ENCODE measurements around the gene ITPA.
"Not testable (repeated sequence)": the region's sequence is repeated elsewhere in the genome, so short reads cannot be mapped to it uniquely, and the experiment has no call there.

Gene ITPA

GRCh38 chr20:3173610-3174441 lies 35.5 kb upstream of the ITPA start:
- peak; percentile 82 for DNase-seq (ENCODE audit: low read depth)

- DNase-seq (ENCODE audit: low read depth): no peak
Measured at GRCh38 chr20:3174442-3175261, 34.6 kb upstream of the ITPA start.

DNA sequence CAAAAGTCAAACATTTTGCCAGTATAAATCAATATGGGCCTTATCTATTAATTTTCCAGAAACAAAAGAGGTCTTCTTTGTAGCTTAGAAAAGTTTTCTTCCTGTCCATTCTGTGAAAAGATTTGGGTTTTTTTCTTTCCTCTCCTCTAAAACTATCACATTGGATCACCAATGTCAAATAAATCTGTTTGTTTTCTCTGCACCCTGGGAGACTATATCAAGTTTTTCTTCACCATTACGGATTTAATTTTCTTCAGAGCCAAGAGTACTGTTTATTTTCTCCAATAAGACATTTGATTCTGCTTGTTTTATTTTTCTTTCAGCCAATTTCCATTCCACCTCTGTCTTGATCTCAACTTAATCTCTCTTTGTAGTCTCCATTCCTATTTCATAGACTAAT lies 34.0 kb upstream of the ITPA start:
- DNase-seq (ENCODE audit: low read depth): no peak

DNA sequence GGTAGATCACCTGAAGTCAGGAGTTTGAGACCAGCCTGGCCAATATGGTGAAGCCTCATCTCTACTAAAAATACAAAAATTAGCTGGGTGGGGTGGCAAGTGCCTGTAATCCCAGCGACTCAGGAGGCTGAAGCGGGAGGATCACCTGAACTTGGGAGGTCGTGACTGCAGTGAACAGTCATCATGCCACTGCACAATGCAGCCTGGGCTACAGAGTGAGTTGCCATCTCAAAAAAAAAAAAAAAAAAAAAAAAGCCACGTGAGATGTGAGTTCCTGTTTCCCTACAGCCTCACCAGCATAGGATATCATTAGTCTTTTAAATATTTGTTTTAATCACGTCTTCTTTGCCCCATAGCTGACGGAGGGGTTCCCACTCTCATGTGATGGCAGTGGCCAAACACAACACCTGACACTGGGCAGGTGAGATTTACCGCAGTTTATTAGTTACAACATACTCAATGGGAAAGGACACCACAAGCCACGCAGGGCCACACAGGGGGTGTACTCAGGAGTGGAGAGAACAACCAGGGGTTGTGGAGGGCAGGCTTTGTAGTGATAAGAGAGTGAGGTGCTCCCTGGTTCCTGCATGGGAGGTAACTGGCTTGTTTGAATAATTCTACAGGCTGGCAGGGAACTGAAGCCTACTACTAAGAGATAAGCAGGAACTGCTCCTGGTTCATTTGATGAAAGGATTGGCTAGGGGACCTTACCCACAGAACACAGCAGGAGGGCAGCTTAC lies 31.4 kb upstream of the ITPA start:
- DNase-seq (ENCODE audit: low read depth): no peak

- DNase-seq (ENCODE audit: low read depth): no peak
Measured at GRCh38 chr20:3180319-3180718, 29.0 kb upstream of the ITPA start.

DNA sequence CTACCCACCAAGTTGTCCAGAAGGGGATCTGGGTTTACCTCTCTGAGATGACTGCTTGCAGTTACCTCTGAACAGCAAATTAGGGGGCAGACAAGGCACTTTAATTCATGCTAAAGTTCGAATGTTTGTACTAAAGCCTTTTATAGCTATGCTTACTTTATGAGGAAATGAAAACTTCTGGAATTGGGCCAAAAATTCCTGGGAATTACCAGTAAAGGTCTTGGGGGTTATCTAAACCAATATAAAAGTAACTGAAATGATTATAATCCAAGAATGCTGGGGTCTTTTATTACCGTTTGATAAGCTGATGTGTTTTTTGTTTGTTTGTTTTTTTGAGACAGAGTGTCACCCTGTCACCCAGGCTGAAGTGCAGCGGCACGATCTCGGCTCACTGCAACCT lies 28.0 kb upstream of the ITPA start:
- no peak for DNase-seq (ENCODE audit: low read depth)

- DNase-seq (ENCODE audit: low read depth): not testable (repeated sequence)
Measured at GRCh38 chr20:3182429-3182828, 26.9 kb upstream of the ITPA start.

- DNase-seq (ENCODE audit: low read depth): no peak
Measured at GRCh38 chr20:3183896-3184612, 25.2 kb upstream of the ITPA start.

GRCh38 chr20:3187861-3188260 lies 21.4 kb upstream of the ITPA start:
- DNase-seq (ENCODE audit: low read depth): not testable (repeated sequence)

GRCh38 chr20:3188823-3189413 lies 20.4 kb upstream of the ITPA start:
- DNase-seq (ENCODE audit: low read depth): no peak

- DNase-seq (ENCODE audit: low read depth): no peak
Measured at GRCh38 chr20:3189561-3190131, 19.7 kb upstream of the ITPA start.

DNA sequence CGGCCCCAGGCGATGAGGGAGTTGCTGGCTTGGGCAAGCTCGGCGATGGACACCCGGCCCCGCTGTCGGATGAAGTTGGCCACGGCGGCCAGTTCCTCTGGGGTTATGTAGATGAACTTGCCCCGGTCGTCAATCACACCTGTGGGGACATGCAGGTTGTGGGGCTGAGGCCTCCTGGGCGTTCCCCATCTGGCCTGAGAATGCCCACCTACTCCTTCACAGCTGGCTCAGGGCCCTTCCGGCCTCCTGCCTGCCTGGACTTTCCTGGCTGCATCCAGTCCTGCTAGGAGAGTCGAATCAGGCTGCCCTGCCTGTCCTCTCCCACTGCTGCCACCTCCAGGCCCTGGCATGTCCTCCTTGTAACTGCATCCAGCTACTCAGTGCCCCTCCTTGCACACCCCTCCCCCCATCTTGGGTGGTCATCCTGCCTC lies 18.6 kb upstream of the ITPA start:
- DNase-seq (ENCODE audit: low read depth): no peak

DNA sequence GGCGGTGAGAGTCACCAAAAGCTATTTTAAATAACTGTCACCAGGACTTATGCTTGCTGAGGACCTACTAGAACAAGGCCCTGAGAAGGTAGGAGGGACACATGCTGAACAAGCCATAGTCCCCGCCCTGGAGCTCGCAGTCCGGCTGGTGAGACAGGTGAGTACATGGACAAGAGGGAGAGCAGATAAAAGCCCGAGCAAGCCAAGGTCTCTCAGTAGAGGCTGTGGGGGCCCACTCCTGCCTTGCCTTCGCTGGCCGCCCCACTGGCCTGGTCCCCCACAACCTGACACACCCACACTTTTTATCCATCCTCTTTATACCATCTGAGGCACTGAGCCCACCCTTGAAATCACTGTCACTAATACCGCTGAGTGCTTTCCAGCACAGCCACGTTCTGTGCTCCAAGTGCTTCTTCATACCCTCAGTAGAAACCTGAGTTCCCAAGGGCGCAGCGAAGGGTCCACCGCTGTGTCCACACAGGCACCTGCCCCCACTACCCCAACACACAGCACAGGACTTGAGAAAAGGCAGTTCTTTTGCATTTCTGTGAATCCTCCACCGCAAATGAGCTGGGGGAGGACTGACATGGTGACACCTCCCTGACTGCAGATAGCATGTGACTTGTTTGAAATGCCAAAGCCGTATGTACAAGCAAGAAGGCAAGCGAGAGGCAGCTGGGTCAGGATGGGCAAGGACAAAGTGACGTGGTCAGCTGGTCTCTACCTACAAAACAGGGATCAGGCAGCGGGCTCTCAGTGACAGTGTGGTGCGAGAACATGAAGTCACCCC lies 16.9 kb upstream of the ITPA start:
- no peak for DNase-seq (ENCODE audit: low read depth)

DNA sequence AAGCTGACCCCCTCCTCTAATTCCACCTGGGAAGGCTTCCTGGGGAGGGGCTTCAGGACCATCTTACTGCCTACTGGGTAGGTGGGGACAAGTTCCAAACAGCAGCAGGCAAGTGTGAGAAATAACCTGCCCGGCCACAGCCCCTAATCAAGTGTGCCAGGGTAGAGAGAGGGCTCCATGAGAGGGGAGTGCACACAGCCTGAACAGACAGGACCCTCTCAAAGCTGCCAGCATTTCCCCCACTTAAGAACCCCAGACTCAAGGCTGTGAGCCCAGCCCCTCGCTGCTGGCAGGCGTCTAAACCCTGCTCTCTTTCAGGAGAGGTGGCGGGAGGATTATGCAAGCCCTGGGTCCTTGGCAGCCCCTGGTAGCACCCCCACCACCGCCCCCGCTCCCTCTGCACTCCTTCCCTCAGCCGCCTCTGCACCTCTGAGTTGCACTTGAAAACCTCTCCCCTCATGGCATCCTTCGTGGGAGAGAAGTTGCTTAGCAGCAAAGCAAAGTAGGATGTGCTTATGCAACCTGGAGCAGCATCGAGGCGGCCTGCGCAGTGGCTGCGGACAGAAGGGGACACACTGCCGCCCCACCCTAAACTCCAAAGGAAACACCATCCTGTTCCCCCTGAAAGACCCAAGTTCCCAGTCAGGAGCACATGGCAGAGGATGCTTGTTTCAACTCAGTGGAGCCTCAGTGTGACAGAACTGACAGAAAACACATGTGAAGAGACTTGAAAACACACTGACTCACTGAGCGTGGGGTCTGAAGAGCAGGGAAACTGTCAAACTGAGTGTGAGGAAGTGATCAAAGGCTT lies 15.3 kb upstream of the ITPA start:
- DNase-seq (ENCODE audit: low read depth): no peak

DNA sequence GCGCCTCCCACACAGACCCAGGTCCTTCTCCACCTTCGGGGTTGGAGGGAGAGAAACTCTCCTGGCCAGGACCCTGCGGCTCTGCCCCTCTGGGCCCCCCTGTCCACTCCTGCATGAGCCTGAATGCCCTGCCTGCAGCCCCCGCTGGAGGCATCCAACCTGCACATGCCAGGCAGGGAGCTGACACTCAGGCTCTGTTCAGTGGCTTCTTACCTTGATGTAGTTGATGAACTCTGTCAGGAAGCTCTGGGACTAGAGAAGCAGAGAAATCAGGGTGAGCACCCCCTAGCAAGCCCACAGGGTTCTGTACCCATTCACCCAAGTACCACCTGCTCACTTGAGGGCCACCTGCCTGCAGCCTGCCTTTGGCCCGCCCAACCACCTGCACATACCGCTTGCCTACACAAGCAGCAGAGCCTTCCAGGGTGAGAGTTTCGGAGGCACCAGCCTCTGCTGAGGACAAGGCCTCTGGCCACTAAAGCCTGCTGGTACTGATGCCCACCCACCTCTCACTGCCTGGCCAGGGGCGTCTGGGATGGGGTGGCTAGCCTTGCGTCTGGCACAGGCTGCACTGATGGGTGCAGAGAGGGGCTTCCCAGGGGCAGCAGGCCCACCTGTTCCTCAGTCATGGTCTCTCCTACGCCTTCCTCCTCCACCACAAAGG lies 14.5 kb upstream of the ITPA start:
- DNase-seq (ENCODE audit: low read depth): no peak

GRCh38 chr20:3195590-3196237 lies 13.6 kb upstream of the ITPA start:
- DNase-seq (ENCODE audit: low read depth): no peak

- no peak for DNase-seq (ENCODE audit: low read depth)
Measured at GRCh38 chr20:3199206-3199605, 10.1 kb upstream of the ITPA start.

GRCh38 chr20:3199976-3200755 lies 9.1 kb upstream of the ITPA start:
- no peak for DNase-seq (ENCODE audit: low read depth)

Data from stimulated activated CD8-positive, alpha-beta memory T cell treated with anti-CD3 and anti-CD28 coated beads, Interleukin-12 subunit alpha, Interleukin-12 subunit beta, amount 100 ng/mL, for 4 hours (primary cell).